GM19328 (cell line): ENCODE measurements around the gene POMT2.

ENCODE experiments used
- ATAC-seq: cut with Tn5 transposase; IDR thresholded peaks from one replicate; pipeline ENCODE4 v1.9.1; 2021; ENCODE audit warnings: mild to moderate bottlenecking, moderate library complexity; ENCODE audit not compliant: unreplicated experiment

Gene POMT2

DNA sequence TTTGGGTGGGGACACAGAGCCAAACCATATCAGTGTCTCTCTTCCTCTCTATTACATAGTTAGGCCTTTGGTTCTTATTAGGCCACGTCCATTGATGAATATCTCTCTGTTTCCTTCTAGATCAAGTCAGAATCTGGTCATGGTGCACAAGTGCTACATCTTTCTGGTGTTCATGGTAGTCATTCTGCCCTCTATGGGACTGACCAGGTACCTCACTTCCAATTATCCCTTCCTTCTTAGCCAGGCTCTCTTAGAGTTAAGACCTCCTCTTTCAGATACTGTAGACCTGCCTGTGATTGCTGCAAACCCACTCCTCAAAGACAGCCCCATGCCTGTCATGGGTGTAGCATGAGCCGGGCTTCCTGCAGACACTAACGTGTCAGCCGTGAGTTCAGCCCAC is 74.9 kb downstream of the POMT2 start:
- no peak for ATAC-seq

DNA sequence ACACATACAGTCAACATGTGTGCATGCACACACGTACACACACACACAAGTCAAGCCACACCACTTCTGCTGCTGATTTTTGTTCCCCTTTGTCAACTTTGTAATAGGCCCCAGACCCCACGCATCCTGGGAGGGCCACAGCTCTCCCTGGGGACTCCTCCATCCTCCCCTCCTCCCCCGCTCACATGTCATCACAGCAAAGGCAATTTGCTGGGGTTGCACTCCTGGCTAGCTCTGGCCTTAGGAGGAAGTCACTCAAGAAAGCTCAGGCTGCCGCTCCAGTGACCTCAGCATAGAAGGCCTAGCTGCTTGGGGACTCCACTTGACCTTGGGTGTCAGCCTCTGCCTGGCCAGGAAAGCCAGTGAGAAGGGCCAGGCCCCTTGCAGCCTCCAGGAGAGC is 76.8 kb downstream of the POMT2 start:
- ATAC-seq, result no peak

DNA sequence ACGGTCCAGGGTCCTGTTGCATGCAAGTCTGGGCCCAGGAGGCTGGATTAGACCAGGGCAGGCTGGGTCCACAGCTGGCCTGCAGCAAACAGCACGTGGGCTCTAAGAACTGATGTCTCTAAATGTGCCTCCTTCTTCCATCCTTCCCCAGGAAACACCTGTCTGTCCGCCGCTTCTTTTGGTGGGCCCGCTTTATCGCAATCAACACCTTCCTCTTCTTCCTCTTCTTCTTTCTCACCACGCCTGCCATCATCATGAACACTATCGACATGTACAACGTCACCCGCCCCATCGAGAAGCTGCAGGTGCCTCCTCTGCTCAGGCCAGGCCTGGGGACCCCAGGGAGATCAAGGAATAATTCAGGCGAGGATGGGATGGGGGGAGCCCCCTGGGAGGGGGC is 77.9 kb downstream of the POMT2 start:
- no peak for ATAC-seq

DNA sequence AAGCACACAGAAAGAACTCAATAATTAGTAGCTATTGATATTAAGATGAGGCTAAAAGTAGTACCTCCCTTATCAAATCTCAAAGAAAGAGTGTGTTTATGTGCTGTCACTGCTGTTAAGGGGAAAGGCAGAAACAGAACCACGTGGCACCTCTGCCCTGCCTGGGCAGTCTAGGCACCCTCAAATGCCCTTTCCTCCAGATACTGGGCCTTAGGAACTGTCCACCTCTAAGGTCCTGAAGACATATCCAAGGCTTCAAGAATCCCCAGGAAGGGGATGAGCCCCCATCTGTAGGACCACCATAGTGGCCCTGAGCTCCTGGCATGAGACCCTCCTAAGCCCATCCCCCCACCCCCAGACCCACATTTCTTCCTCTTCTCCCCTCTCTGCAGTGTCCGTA is 78.7 kb downstream of the POMT2 start:
- no peak for ATAC-seq

DNA sequence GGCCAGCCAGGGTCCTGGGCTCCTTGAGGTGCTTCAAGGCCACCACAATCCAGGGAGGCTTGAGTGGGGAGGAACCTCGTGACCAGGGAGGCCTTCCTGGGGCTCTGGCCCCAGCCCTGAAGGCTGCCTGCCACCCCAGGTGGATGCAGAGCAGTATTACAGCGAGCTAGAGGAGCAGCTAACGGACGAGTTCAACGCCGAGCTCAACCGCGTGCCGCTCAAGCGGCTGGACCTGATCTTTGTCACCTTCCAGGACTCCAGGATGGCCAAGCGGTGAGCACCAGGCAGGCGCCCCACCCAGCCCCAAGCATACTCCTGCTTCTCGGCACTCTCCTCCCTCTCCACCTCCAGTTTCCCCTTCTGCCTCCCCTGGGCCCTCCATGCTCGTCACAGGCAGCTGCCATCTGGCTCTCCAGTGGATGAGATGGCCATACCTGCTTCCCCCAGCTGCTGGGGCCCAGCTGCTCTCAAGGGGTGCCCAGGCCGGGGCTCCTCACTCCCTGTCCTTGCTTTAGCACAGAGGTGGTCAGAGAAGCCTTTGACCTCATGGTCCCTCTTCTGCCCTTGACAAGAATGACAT is 80.3 kb downstream of the POMT2 start:
- no peak for ATAC-seq

DNA sequence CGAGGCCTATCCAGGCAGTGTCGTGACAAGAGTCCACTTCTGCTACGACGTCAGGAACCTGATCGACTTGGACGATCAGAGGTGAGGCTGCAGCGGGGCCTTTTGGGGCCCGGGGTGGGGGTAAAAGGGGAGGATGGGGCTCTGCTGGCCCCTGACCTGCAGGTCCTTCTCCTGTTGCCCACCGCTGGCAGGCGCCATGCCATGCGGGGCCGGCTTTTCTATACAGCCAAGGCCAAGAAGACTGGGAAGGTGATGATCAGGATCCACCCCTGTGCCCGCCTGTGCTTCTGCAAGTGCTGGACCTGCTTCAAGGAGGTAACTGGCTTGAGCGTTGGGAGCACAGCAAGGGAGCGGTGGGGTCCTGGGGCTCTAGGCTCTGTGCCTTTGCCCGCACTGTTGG is 81.3 kb downstream of the POMT2 start:
- no peak for ATAC-seq

DNA sequence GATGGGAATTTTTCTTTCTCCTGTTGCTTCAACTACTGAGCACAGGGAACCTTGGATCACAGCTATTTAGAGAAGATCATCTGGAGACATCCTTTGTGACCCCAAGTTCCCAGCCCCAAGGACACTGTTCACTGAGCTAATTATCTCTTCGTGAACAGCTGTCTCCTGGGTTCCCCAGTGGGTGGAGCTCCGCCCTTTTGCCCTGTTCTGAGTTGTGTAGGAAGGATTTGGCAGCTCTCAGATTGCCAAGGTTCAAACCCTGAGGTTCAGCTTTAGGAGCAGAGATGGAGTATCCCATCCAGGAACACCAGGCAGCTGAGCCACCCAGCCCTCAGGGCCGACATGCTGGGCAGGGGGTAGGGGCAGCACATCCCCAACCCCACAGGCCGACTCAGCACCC is 81.7 kb downstream of the POMT2 start:
- no peak for ATAC-seq

DNA sequence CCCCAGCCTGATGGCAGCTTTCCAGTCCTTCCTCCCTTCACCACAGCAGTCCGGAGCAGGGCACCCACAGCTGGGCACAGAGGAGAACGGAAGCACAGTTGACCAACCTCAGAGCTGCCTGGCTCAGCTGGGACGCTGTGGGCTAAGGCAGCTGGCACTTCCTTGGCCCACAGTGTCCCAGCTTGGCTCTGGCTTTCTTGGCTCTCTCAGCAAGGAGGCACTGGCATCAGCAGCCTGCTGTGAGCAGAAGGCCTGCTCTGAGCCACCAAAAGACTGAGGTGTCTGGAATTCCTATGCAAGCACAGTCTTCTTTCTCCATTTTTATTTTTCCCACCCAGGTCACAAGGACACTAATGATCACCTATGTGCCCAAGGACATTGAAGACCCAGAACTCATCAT is 82.3 kb downstream of the POMT2 start:
- no peak for ATAC-seq

DNA sequence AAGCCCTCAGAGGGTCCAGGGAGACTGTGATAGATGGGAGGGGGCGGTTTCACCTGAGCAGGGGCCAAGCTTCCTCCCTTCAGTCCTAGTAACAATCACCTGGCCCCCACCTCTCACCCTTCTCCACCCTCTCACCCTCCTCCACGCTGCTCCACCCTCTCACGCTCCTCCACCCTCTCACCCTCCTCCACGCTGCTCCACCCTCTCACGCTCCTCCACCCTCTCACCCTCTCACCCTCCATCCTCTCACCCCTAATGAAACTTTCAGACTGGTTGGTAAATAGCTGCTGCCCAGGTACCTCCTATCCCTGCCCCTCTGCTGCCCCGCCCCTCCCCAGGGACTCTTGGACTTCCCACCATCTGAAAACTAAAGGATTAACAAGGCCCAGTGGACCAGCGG is 83.9 kb downstream of the POMT2 start:
- ATAC-seq, result no peak

DNA sequence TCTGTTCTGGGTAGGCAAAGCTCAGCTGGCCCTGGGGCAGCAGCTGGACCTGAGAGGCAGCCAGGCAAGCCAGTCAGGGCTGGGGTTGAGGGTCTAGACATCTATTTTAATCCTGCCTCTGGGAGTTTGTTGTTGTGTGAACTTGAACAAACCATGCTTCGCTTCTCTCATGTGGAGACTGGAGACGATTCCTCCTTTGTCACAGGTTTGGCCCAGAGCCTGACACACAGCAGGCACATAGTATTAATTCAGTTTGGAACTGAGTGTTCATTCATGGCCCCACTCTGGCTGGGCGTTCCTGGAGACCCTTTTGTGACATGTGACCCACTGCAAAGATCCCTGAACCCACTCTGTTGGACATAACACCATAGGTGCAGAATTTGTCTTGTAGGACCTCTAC is 89.0 kb downstream of the POMT2 start:
- no peak for ATAC-seq

DNA sequence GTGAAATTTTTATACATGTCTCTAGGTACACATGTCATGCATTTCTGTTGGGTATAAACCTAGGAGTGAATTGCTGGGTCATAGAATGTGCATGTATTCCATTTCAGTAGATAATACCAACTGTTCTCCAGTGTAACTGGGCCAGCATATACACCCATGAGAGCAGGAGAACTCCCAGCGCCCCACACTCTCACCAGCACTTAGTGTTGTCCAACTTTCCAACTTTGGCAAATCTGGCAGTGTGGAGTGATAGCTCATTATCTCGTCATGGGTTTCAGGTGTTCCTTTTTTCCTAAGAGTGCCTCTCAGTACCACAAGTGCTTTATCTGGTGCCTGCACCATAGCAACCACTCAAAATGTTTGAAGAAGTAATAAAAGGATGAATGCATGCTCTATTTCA is 89.8 kb downstream of the POMT2 start:
- ATAC-seq, result no peak

DNA sequence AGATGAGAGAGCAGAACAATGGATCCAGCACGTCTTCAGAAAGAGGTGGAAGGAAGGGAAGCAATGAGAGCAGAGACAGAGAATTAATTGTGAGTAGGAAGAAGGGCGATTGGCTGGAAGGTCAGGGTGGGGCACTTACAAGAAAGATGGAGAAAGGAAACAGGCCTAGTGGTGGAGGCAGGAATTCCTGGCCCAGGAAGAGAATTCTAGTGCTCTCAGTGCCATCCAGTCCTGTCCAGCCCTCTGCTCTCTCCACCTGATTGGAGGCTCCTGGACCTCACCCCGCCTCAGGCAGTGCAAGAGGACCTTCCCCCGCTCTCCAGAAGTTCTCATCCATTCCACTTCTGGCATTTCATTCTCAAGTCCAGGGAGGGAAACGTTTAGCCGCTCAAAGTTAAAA is 92.6 kb downstream of the POMT2 start:
- no peak for ATAC-seq

DNA sequence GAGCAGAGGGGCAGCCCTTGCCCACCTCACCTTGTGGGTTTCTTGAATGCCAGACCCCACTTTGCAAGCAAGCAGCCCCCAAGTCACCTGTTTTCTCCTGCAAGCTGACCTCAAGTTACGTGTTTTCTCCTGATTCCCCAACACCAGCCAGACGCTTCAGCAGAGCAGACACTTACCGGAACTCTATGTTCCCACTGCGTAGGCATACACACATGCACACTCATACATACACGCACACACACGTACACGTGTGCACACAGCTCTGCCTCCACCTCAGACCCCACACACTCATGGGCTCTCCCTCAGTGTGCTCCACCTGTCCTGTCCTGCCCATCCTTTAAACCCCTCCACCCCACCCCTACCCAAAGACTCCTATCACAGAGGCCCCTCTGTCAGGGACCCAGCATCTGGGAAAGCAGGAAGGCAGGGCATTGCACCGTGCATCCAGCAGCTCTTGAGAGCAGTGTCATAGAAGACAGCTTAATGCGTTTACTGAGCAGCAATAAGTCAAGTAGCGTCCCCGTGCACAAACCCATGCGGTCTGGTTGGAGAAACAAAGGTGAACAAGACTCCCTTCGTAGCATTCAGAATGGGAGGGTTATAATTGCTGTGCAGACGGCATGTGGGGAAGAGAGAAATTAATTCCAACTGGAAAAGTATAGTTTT is 94.7 kb downstream of the POMT2 start:
- ATAC-seq, result no peak

DNA sequence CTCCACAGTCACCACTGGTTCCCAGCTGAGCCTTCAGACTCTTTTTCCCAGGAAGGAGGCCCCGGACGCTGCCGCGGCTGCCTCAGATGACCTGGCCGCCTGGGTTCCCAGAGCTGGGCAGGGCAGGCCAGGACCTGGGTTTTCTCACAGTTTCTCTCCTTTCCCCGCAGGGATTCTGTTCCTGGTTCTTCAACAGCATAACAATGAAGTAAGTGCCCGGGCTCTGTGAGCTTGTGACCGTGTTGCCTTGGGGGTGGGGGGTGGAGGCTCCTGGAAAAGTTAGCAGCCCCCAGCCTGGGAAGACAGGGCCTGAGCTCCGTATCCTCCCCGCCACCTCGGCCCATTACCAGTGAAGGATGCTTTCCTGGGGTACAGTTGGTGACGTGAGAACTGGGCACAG is 95.4 kb downstream of the POMT2 start:
- ATAC-seq, result no peak
